Measurements from ENCODE around the gene ARSA. TPM values are rescaled to one million over a fixed set of nuclear protein-coding genes. Genes with fewer than 3 reads are reported as not detected.

Gene ARSA
- total RNA-seq, 1 donor from 2014 or later: 25.0 TPM

GRCh38 chr22:50585238-50585637, 42.7 kb downstream of the ARSA start:
- H3K36me3 Mint-ChIP-seq (ENCODE audit: low read depth): peaks cover 10% of the 10 kb centered on the region
- H3K4me1 Mint-ChIP-seq (ENCODE audit: low read depth): peaks cover 10% of the 10 kb centered on the region
- H3K27ac Mint-ChIP-seq: no peak overlapping the region
- no peak for DNase-seq (ENCODE audit: low spot score)
- peaks cover 4% of the 10 kb centered on the region for H3K27me3 Mint-ChIP-seq (ENCODE audit: low read depth)
- intact Hi-C loops (cut with micrococcal nuclease): no loop called here
- no peaks in the 10 kb centered on the region for H3K9me3 Mint-ChIP-seq
- H3K4me3 Mint-ChIP-seq (ENCODE audit: low read depth): no peak overlapping the region

GRCh38 chr22:50584106-50585096, 43.6 kb downstream of the ARSA start:
- intact Hi-C loops (cut with micrococcal nuclease): loop anchor here (5.0 kb wide), 1 partner anchor 37 kb away; the partner anchor contains the start of gene KLHDC7B

GRCh38 chr22:50583294-50583861, 44.6 kb downstream of the ARSA start:
- Mint-ChIP-seq H3K4me3 (ENCODE audit: low read depth) (peak overlapping the region; percentile 94), H3K27ac (peak overlapping the region; percentile 75), H3K9me3 (no peaks in the 10 kb centered on the region), H3K27me3 (ENCODE audit: low read depth) (peaks cover under 1% of the 10 kb centered on the region), H3K36me3 (ENCODE audit: low read depth) (peaks cover 25% of the 10 kb centered on the region), H3K4me1 (ENCODE audit: low read depth) (peaks cover 12% of the 10 kb centered on the region)
- no peak for DNase-seq (ENCODE audit: low spot score)
- intact Hi-C loops (cut with micrococcal nuclease): loop anchor here (1.0 to 5.0 kb wide), 5 partner anchors 21 to 75 kb away; partner anchors contain the start of genes KLHDC7B, NCAPH2, SYCE3 and TYMP

More at GRCh38 chr22:50584106-50585096, 43.6 kb downstream of the ARSA start:
- Mint-ChIP-seq H3K4me1 (ENCODE audit: low read depth) (peaks cover 12% of the 10 kb centered on the region), H3K9me3 (no peaks in the 10 kb centered on the region), H3K27me3 (ENCODE audit: low read depth) (peaks cover 2% of the 10 kb centered on the region), H3K36me3 (ENCODE audit: low read depth) (peaks cover 17% of the 10 kb centered on the region), H3K27ac (no peak overlapping the region), H3K4me3 (ENCODE audit: low read depth) (peak overlapping the region; percentile 94)
- DNase-seq (ENCODE audit: low spot score): no peak

GRCh38 chr22:50582493-50583293, 45.3 kb downstream of the ARSA start, which contains the start of gene CHKB:
Gene CHKB (minus strand): TSS chr22:50582849. CDS start chr22:50582781, 68 bp downstream.
- intact Hi-C loops (cut with micrococcal nuclease): loop anchor here (1.0 to 5.0 kb wide), 5 partner anchors 20 to 74 kb away; partner anchors contain the start of genes KLHDC7B, NCAPH2, SYCE3 and TYMP
- Mint-ChIP-seq H3K4me1 (ENCODE audit: low read depth) (peaks cover 12% of the 10 kb centered on the region), H3K36me3 (ENCODE audit: low read depth) (peaks cover 25% of the 10 kb centered on the region), H3K4me3 (ENCODE audit: low read depth) (peak within 1 kb of the TSS; percentile 94), H3K27ac (peak within 1 kb of the TSS; percentile 95), H3K27me3 (ENCODE audit: low read depth) (no peaks in the 10 kb centered on the region), H3K9me3 (no peaks in the 10 kb centered on the region)
- DNase-seq (ENCODE audit: low spot score): peak; percentile 99

GRCh38 chr22:50581950-50582492, 45.9 kb downstream of the ARSA start:
- H3K9me3 Mint-ChIP-seq: no peaks in the 10 kb centered on the region
- no peaks in the 10 kb centered on the region for H3K27me3 Mint-ChIP-seq (ENCODE audit: low read depth)
- DNase-seq (ENCODE audit: low spot score): no peak
- peak overlapping the region; percentile 86 for H3K4me3 Mint-ChIP-seq (ENCODE audit: low read depth)
- intact Hi-C loops (cut with micrococcal nuclease): loop anchor here (2.0 to 5.0 kb wide), 4 partner anchors 19 to 73 kb away; partner anchors contain the start of genes KLHDC7B, NCAPH2, SYCE3 and TYMP
- peak overlapping the region; percentile 71 for H3K27ac Mint-ChIP-seq
- H3K4me1 Mint-ChIP-seq (ENCODE audit: low read depth): peaks cover 14% of the 10 kb centered on the region
- peaks cover 31% of the 10 kb centered on the region for H3K36me3 Mint-ChIP-seq (ENCODE audit: low read depth)

GRCh38 chr22:50581031-50581949, 46.7 kb downstream of the ARSA start:
- Mint-ChIP-seq H3K27ac (peak overlapping the region; percentile 71), H3K36me3 (ENCODE audit: low read depth) (peaks cover 36% of the 10 kb centered on the region), H3K4me1 (ENCODE audit: low read depth) (peaks cover 14% of the 10 kb centered on the region), H3K4me3 (ENCODE audit: low read depth) (peak overlapping the region; percentile 80), H3K27me3 (ENCODE audit: low read depth) (no peaks in the 10 kb centered on the region), H3K9me3 (no peaks in the 10 kb centered on the region)
- intact Hi-C loops (cut with micrococcal nuclease): loop anchor here (5.0 kb wide), 1 partner anchor 34 kb away; the partner anchor contains the start of gene KLHDC7B
- DNase-seq (ENCODE audit: low spot score): no peak

GRCh38 chr22:50579752-50580151, 48.2 kb downstream of the ARSA start:
- Mint-ChIP-seq H3K4me3 (ENCODE audit: low read depth) (peak overlapping the region; percentile 35), H3K4me1 (ENCODE audit: low read depth) (peaks cover 14% of the 10 kb centered on the region), H3K27me3 (ENCODE audit: low read depth) (no peaks in the 10 kb centered on the region), H3K9me3 (no peaks in the 10 kb centered on the region), H3K36me3 (ENCODE audit: low read depth) (peaks cover 42% of the 10 kb centered on the region), H3K27ac (no peak overlapping the region)
- DNase-seq (ENCODE audit: low spot score): no peak
- intact Hi-C loops (cut with micrococcal nuclease): loop anchor here (5.0 kb wide), 1 partner anchor 32 kb away; the partner anchor contains the start of gene KLHDC7B

GRCh38 chr22:50578776-50579310, 49.1 kb downstream of the ARSA start:
- DNase-seq (ENCODE audit: low spot score): no peak
- no peaks in the 10 kb centered on the region for H3K9me3 Mint-ChIP-seq
- no peak overlapping the region for H3K4me3 Mint-ChIP-seq (ENCODE audit: low read depth)
- H3K36me3 Mint-ChIP-seq (ENCODE audit: low read depth): peaks cover 46% of the 10 kb centered on the region
- no peak overlapping the region for H3K27ac Mint-ChIP-seq
- intact Hi-C loops (cut with micrococcal nuclease): no loop called here
- H3K27me3 Mint-ChIP-seq (ENCODE audit: low read depth): no peaks in the 10 kb centered on the region
- peaks cover 14% of the 10 kb centered on the region for H3K4me1 Mint-ChIP-seq (ENCODE audit: low read depth)

- no peaks in the 10 kb centered on the region for H3K9me3 Mint-ChIP-seq
- peaks cover 46% of the 10 kb centered on the region for H3K36me3 Mint-ChIP-seq (ENCODE audit: low read depth)
- intact Hi-C loops (cut with micrococcal nuclease): no loop called here
- no peaks in the 10 kb centered on the region for H3K27me3 Mint-ChIP-seq (ENCODE audit: low read depth)
- H3K4me3 Mint-ChIP-seq (ENCODE audit: low read depth): no peak within 1 kb of the TSS
- H3K27ac Mint-ChIP-seq: no peak within 1 kb of the TSS
- peaks cover 9% of the 10 kb centered on the region for H3K4me1 Mint-ChIP-seq (ENCODE audit: low read depth)
- no peak for DNase-seq (ENCODE audit: low spot score)
Measured at GRCh38 chr22:50577987-50578775, 49.8 kb downstream of the ARSA start, which contains the start of gene CPT1B. Gene CPT1B (minus strand): TSS chr22:50578427. CDS start chr22:50577915, 512 bp downstream.

- intact Hi-C loops (cut with micrococcal nuclease): no loop called here
- peaks cover 9% of the 10 kb centered on the region for H3K4me1 Mint-ChIP-seq (ENCODE audit: low read depth)
- H3K9me3 Mint-ChIP-seq: no peaks in the 10 kb centered on the region
- no peak for DNase-seq (ENCODE audit: low spot score)
- H3K27ac Mint-ChIP-seq: no peak overlapping the region
- no peak overlapping the region for H3K4me3 Mint-ChIP-seq (ENCODE audit: low read depth)
- H3K27me3 Mint-ChIP-seq (ENCODE audit: low read depth): no peaks in the 10 kb centered on the region
- H3K36me3 Mint-ChIP-seq (ENCODE audit: low read depth): peaks cover 49% of the 10 kb centered on the region
Measured at GRCh38 chr22:50577697-50577986, 50.3 kb downstream of the ARSA start.

All from activated T-helper 2 cell treated with anti-CD3 and anti-CD28 coated beads, Interferon-gamma antibody, Interleukin-2, Interleukin-4, amounts not matched to agents 10 μg/mL and 5 μg/mL and 100 μg/mL, durations not matched to agents 14 hours and 24 hours and 36 hours (primary cell).